Left ventricle myocardium inferior (tissue), 1 donor: Measurements from ENCODE around the gene PCDHGB4. TPM values are rescaled to one million over a fixed set of nuclear protein-coding genes. Genes with fewer than 3 reads are reported as not detected.

ENCODE experiments used
- DNase-seq: peaks from one replicate; pipeline ENCODE4 v3.0.0-alpha.2; 2020
- H3K27ac ChIP-seq: fragments of 200-600 bp; replicated peaks from 2 replicates; pipeline ENCODE4 v1.8.0; 2021
- H3K27me3 ChIP-seq: fragments of 200-600 bp; 2 replicates; pipeline ENCODE4 v1.8.0; 2021; ENCODE audit warnings: low read depth
- H3K36me3 ChIP-seq: fragments of 200-600 bp; 2 replicates; pipeline ENCODE4 v1.8.0; 2021
- H3K4me1 ChIP-seq: fragments of 200-600 bp; 2 replicates; pipeline ENCODE4 v1.8.0; 2021
- H3K4me3 ChIP-seq: fragments of 200-600 bp; 2 replicates; pipeline ENCODE4 v1.8.0; 2021; ENCODE audit warnings: mild to moderate bottlenecking, moderate library complexity
- H3K9me3 ChIP-seq: fragments of 200-600 bp; replicated peaks from 2 replicates; pipeline ENCODE4 v1.8.0; 2021
- CTCF ChIP-seq: fragments of 200-600 bp; IDR thresholded peaks from 2 replicates; pipeline ENCODE4 v1.8.0; 2021; ENCODE audit warnings: antibody characterized with exemption, mild to moderate bottlenecking, borderline replicate concordance
- intact Hi-C: fragments of 100-400 bp; cut with micrococcal nuclease; formaldehyde crosslinking; loops from one replicate; pipeline ENCODE4 v1.11.0; 2022
- total RNA-seq: library from RNA; stranded (reverse); fragmentation: NEBNext Ultra II Directional; extraction: Animal tissue kit (Norgen Biotek cat#: 25700); gene quantifications from one replicate; pipeline ENCODE4 v1.2.1, GENCODE V29; 2021
- donor health status: DM: no; HTN: yes; CAD: no; lungs with severe emphysema.

PCDHGB4 gene
- total RNA-seq, 1 donor from 2014 or later: 4.2 TPM

GRCh38 chr5:141383345-141383744, 4.2 kb upstream of the PCDHGB4 start:
- intact Hi-C loops: no loop called here
- H3K27ac ChIP-seq: no peak overlapping the region
- no peak for DNase-seq
- H3K36me3 ChIP-seq: peaks cover 33% of the 10 kb centered on the region
- H3K27me3 ChIP-seq: no peaks in the 10 kb centered on the region
- peak overlapping the region; percentile 51 for H3K4me3 ChIP-seq
- peaks cover 7% of the 10 kb centered on the region for H3K4me1 ChIP-seq
- TF ChIP-seq CTCF: no peak
- H3K9me3 ChIP-seq: peaks cover 96% of the 10 kb centered on the region

- Histone ChIP-seq H3K27ac (no peak overlapping the region), H3K27me3 (no peaks in the 10 kb centered on the region), H3K36me3 (peaks cover 38% of the 10 kb centered on the region), H3K4me3 (no peak overlapping the region), H3K9me3 (peaks cover 96% of the 10 kb centered on the region), H3K4me1 (peaks cover 11% of the 10 kb centered on the region)
- no peak for TF ChIP-seq CTCF
- no peak for DNase-seq
- intact Hi-C loops: no loop called here
Measured at GRCh38 chr5:141384471-141385267, 2.8 kb upstream of the PCDHGB4 start.

- H3K4me1 ChIP-seq: peaks cover 29% of the 10 kb centered on the region
- peaks cover 38% of the 10 kb centered on the region for H3K36me3 ChIP-seq
- no peak for DNase-seq
- intact Hi-C loops: no loop called here
- H3K4me3 ChIP-seq: no peak overlapping the region
- no peaks in the 10 kb centered on the region for H3K27me3 ChIP-seq
- H3K9me3 ChIP-seq: peaks cover 96% of the 10 kb centered on the region
- H3K27ac ChIP-seq: no peak overlapping the region
- no peak for TF ChIP-seq CTCF
Measured at GRCh38 chr5:141388661-141389060, 1.2 kb downstream of the PCDHGB4 start.

- H3K27ac ChIP-seq: no peak overlapping the region
- DNase-seq: no peak
- H3K9me3 ChIP-seq: peaks cover 96% of the 10 kb centered on the region
- no peaks in the 10 kb centered on the region for H3K27me3 ChIP-seq
- peaks cover 42% of the 10 kb centered on the region for H3K36me3 ChIP-seq
- no peak overlapping the region for H3K4me3 ChIP-seq
- TF ChIP-seq CTCF: no peak
- peaks cover 29% of the 10 kb centered on the region for H3K4me1 ChIP-seq
- intact Hi-C loops: no loop called here
Measured at GRCh38 chr5:141389153-141390042, 1.9 kb downstream of the PCDHGB4 start.

- no peaks in the 10 kb centered on the region for H3K27me3 ChIP-seq
- intact Hi-C loops: no loop called here
- no peak for DNase-seq
- no peak within 1 kb of the TSS for H3K4me3 ChIP-seq
- peaks cover 93% of the 10 kb centered on the region for H3K9me3 ChIP-seq
- peaks cover 29% of the 10 kb centered on the region for H3K4me1 ChIP-seq
- peaks cover 35% of the 10 kb centered on the region for H3K36me3 ChIP-seq
- peak; percentile 39 for TF ChIP-seq CTCF
- no peak within 1 kb of the TSS for H3K27ac ChIP-seq
Measured at GRCh38 chr5:141392429-141393198, 5.1 kb downstream of the PCDHGB4 start, which contains the start of gene PCDHGA8. TSS of gene PCDHGA8 (plus strand) at chr5:141392633. CDS start at chr5:141392814, 181 bp downstream.
